Putamen (tissue), 1 donor: ENCODE data around the gene GRK1.

Experiments used
- DNase-seq: peaks from one replicate; pipeline ENCODE4 v3.0.0-alpha.2; 2016; ENCODE audit warnings: low spot score

The GRK1 gene

DNA sequence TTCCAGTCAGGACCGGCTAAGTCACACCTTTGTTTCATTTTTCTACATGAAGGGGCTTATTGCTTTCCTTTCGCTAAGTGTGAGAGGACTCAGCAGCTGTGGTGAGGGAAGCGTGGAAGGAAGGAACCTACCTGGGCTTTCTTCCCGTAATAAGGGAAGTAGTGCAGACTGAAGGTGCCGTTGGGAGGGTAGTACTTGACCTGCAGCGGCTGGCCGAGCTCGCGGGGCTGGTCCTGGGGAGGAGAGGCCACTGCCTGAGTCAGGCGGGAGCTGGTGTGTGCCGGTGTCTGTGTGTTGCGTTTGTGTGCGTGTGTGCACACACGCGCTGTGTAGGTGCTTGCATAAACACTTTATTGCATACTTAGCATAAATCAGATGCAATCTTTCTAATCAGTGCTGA lies 16.7 kb upstream of the GRK1 start:
- DNase-seq: no peak

DNA sequence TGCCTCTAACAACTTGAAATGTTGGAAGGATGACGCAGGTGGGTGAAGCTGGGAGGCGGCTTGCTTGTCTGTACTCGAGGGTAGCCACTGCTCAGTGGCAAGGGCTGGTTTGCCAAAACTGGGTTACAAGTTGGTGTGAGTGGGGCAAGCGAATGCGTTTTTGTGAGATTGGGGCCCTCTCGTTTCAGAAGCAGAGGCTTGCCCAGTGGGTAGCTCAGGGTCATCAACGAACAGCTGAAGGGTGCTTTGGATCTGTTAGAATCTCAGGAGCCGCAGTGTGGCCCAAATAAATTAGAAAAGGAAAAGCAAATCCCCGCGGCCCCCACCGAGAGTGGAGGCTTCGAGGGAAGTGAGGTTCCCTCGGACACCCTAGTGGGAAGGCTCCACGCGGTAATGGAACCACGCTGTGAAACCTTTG lies 16.3 kb upstream of the GRK1 start:
- DNase-seq: no peak

DNA sequence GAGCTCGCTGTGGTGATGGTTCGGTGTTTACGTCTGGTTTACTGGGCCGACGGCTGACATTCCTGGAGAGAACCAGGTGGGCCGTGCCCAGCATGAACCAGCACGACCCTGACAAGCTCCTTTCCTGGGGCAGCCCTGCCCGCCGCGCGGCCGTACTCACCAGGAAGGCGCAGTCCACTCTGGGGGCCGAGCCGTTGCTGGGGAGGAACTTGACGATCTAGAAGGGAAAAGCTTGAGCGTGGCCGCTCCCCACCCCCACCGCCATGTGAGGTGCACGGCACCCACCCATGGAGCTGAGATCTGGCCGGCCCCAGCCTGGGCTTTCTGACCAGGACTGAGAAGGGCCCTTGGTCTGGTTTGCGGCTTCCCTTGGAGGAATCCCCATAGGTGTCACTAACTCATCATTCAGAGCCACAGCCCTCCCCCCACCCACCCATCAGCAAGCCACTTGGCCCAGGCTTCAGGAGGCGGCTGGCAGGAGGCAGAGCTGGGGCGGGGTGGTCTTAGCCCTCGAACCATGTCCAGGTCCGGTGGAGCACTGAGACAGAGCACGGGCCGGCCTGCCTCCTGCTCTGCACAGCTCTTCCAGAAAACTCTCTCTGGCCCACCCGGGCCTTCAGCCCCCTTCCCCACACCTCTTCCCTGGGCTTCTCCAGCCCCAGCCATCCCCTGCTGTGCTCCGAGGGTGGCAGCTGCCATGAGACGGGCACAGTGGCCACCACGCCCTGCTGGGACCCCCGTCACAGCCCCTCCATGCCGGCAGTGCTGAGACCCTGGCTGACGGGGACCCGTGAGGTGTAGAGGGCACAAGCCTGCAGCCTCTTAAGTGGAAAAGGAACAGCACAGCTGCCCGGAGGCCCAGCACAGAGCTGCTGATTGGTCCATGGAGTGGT lies 15.3 kb upstream of the GRK1 start:
- no peak for DNase-seq

DNA sequence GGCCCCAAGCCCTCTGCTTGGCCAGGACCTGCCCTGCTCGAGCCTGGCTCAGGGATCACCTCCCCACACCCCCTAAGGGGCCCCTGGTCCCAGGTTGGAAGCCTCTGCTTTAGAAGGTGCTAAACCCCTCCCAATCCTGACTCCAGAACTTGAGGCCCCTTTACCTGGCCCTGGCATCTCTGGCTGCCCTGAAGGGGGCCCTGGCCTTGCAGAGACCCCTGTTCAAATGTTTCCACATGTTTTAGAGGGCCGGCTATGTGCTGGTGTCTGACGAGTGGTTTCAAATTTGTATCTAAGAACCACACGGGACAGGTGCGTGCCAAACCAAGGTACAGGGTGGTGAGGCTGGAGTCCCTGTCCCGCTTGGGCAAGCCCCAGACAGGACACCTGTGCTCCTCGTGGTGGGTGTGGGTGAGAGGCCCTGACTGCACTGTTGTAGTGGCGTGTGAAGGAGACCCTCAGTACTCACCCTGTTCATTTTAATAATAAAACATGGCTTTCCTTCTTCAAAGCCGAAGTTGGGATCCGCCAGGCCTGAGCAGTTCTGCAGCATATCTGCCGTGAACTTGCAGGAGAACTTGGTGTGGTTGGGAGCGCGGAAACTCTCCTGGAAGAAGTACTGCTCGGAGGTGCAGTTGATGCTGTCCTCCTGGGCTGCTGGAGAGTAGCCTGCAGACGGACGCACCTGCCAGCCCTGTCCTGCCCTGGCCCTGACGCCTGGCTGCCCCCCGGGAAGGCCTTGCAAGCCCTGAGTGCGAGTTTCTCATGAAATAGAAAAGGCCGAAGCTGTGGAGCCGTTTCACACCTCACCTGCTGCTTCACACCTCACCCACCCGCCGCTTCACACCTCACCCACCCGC lies 14.4 kb upstream of the GRK1 start:
- DNase-seq: no peak

DNA sequence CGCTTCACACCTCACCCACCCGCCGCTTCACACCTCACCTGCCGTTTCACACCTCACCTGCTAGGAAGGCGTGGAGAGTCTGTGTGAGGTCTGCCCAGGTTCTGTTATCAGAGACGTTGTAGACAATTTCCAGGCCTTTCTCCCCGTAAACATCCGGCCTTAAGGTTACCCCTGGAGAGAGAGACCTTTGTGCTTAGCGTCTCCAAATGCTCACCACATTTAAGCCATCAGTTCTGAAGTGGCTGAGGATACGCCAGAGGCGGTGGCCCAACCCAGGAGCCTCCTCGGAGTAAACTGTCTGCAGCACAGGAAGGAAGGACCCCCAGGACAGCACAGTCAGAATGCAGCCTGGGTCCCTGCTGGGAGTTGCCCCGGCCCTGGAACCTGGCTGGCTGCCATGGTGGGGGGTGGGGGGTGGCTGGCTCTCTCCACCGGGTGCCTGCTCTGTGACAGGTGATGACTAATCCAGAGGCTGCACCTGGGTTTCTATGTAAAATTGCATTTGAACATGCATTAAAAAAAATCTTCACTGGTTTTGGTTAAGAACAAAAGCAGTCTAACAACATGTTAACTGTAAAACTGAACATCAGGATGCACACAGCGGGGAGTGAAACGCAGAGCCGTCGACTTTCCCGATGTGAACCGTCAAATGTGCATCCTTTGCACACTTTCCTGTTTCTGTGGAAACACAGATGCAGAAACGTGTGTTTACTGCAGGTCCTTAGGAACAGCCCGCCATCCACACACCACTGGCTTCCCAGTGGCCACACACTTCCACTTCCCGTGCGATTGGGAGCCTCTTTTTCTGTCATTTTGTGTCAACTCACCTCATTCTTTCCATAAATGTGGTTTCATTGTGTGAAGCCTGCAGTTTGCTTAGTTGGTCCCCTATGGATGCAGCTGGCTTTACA lies 13.5 kb upstream of the GRK1 start:
- DNase-seq: no peak

DNA sequence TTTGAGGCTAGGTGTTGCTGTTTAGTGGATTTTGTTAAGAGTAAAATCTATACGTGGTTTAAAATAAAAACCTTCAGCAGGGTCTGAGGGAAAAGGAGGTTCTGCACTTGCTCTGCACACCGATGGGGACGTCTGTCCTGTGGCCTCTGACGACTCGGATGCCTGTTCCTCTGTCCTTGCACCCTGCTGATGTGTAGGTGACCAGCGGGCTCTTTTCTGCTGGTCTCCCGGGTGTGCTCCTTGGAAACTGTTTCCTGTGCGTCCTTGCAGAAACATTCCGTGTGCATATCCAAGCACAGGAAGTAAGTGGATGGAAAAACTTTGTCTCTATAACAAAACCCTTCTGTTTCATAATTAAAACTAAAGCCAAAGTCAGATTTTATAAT lies 12.9 kb upstream of the GRK1 start:
- DNase-seq: no peak

DNA sequence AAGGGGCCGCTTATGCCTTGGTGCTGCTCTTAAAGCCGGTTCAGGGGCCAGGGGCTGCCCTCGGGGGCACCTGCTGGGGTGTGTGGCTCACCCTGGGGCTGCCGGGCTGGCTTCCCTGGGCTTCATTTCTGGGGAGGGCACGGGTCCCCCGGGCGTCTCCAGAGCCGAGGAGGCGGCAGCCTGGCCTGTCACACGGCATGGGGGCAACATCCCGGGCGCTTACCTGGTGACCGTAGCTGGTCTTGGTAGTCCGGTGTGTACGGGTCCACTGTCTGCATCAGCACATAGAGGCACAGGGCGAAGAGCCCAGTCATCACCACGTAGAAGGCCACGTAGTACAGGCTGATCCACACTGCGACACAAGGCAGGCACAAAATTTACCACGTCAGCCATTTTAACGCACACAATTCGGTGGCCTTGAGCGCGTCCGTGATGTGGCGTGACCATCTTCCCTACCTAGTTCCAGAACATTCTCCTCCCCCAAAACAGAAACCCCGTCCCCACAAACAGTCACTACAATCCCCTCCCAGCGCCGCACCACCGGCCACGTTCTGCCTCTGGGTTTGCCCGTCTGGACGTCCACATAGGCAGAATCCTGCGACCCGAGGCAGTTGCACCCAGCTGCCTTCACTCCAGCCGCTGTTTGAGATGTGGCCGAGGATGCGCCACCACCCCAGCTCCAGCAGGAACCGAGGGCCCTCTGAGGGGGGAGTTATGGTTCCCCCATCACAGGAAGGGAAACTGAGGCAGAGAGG lies 12.3 kb upstream of the GRK1 start:
- DNase-seq: no peak

DNA sequence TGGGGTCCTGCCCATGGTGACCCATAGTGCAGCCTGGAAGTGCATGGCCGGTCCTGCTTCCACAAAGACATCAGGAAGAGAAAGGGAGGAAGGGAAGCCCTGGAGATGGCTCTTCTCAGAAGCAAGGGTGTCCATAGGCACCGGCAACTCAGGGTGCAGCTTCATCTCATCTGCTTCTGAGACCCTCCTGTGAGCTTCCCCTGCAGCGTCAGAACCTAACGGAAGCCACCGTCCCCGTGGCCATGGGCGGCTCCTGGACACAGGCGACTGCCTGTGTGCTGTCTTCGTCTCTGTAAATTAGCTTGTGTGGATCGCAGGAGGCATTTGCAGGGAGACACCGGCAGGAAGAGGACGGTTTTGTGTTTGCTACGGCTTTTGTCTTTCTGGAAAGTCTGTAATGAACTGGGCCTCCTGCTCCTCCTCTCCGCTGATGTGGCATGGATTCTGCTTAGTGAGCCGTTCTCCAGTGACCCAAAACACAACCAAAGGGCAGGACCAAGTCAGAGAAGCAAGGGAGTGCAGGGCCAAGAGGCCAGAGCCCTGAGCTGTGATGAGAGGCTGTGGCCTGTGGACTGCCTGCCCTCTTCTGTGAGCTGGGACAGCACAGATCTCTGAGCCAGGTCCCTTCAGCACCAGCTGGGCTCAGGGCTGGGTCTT lies 11.5 kb upstream of the GRK1 start:
- no peak for DNase-seq

DNA sequence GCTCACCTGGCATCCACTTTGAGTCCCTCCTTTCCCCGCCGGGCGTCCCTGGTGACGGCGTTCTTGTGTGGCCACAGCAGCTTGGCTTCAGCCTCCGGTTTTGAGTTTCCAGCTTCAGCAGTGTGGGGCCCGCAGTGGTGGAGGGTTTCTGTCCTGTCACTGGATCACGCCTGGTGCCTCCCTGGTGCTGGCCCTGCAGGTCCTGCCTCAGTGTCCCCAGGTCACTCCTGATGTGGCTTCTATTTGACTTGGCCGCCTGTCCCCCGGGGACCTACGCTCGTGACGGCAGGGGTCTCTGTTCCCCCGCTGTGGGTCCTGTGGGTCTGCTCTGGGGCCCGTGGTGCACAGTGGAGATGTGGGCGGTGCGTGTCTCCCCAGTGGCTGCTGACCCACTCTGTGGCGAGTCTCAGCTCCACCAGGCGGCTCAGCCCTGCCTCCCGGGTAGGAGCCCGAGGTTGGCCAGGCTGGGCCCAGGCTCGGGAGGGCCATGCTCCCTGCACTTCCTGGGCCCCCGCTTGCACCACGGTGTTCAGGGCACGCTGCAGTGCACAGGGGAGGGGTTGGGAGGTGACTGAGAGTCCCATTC lies 10.9 kb upstream of the GRK1 start:
- no peak for DNase-seq

DNA sequence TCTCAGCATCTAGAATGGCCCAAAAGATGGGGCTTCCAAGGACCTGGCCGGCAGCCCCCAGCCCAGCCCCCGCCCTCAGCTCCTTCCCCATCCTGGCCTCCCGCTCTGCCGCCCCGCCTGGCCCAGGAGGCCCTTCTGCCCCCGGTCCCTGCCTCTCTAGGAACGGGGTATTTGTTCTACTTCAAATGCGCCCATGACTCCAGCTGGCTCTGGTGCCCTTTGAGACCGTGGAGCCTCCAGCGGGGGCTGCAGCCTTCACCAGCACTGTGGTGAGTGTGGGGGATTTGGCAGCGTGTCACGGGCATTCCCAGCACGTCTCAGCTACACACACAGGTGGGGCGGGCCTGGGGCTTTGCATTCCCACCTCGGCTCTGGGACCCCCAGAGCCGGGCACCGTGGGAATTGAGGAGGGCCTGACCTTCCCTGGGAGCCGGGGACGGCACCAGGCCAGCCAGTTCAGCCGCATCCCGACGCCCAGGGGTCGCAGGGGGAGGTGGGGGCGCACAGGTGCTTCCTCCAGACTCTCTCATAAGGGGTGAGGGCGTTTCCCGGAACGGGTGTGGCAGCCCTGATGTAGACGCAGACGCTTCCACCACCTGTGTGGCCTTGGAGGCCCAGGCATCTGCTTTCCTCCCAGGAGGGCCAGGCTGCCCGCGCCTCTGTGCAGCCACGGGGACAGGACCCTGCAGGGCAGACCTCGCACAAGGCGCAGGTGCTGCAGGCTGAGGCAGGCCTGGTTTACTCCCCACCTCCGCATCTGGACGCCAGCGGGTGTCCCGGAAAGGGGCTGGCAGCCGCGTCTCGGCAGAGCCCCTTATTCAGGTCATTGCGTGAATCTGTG lies 10.0 kb upstream of the GRK1 start:
- no peak for DNase-seq

DNA sequence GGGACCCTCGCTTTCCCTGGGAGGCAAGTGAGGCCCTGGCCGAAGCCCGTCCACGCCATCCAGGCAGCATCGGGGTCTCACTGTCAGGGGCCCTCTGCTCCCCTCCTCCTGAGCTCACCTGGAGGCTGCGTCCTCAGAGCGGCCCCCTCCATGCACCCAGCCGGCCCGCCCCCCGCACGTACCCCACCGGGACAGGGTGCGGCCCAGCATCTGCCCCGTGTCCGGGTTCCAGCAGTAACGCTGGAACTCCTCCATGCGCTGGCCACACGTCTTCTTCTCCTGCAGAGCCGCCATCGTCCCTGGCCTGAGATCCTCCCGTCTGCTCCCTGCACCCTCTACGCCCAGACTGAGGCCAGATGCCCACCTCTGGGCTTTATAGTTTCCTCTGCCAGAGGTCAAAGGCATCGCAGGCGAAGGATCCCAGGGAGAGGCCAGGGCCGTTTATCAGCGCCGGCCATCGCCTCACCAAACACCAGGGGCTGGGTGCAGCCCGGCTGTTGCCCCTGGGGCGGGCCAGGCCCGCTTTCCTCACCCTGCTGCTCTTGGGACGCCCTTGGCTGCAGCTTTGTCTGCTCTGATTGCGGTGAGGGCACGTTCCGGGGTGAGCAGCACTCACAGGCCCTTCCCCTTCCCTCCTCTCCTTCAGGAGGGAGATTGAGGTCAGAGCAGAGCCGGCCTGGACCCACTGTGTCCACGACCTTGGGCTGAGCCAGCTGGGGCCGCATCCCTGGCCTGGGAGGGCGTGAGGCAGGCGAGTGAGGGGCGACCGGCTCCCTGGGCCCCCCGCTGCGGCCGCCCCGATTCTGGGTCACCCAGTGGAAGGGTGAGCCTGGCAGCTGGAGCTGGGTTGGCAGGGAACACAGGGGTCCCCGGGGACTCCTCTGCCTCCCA lies 8.9 kb upstream of the GRK1 start, which contains the start of gene ATP4B:
TSS of gene ATP4B (minus strand) at position 348 of the 891 bp plus-strand sequence. CDS start at position 294, 54 bp downstream.
- DNase-seq: no peak

DNA sequence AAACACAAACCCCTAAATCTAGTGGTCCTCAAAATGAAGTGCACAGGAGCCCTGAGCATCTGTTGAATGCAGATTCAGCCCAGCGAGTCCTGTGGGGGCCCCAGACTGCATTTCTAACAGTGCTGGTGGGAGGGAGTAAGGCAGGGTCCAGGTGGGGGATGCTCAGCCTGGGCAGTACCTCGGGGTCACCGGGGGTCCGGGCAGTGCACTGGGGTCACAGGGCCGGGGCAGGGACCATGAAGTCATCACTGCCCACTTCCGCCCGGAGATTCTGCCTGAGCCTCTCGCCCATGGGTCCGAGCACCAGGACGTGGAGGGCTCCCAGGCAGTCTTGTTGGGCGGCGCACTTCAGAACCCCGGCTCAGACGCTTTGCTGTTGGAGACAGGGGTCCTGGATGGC lies 8.2 kb upstream of the GRK1 start:
- no peak for DNase-seq

DNA sequence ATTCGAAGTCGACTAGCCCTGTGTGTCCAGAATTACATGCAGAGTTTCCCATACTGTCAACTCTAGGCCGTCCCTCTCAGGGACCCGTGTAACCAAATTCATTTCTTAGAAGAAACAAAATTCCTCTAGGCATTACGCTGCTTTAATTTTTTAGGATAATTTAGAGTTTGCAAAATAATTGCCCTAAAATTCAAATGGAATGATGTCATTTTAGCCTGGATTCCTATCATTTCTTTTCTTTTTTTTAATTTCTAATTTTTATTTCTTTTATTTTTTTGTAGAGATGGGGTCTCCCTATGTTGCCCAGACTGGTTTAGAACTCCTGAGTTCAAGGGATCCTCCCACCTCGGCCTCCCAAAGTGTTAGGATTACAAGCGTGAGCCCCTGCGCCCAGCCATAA lies 7.7 kb upstream of the GRK1 start:
- DNase-seq: no peak

DNA sequence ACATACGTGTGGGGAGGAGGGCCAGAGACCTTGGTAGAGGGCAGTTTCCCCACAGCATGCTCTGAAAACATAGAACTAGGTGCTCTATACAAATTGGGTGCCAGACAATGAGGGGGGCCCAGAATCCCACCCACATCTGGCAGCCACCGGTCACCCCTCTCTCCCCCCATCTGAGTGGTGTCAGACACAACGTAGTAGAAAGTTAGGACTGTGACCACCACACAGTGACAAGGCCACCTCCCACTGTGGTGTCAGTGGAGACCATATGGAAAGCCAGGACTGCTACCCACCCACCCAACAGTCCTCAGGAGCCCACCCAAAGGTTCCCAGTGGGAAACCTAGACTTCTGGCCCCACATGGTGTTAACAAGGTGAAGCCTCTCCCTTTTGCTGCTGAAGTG lies 7.0 kb upstream of the GRK1 start:
- no peak for DNase-seq

DNA sequence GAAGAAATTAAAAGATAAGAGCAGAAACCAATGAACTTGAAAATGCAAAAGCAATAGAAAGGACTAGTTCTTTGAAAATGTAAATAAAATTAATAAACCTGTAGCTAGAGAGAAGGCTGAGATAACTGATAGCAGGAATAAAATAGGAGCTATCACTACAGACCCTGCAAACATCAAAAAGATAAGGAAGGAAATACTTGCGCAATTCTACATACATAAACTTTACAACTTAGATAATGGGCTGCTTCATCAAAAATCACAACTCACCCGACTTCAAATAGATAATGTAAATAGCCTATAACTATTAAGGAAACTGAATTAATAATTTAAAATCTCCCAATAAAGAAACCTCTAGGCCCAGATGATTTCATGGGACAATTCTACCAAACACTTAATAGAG lies 5.5 kb upstream of the GRK1 start:
- no peak for DNase-seq

DNA sequence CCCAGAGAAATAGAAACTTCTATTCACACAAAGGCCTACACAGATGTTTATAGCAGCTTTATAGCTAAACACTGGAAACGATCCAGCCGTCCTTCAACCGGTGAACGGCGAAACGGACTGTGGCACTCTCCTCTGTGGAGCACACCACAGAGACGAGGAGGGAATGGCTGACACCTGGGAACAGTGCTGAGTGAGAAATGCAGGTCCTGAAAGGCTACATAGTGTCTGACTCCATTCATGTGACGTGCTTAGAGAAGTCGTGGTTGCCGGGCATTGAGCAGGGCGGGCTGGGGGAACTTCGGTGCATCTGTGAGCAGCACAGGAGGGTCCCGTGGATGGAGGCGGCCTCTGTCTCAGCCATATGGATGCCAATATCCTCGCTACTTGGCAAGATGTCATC lies 3.1 kb upstream of the GRK1 start:
- no peak for DNase-seq

DNA sequence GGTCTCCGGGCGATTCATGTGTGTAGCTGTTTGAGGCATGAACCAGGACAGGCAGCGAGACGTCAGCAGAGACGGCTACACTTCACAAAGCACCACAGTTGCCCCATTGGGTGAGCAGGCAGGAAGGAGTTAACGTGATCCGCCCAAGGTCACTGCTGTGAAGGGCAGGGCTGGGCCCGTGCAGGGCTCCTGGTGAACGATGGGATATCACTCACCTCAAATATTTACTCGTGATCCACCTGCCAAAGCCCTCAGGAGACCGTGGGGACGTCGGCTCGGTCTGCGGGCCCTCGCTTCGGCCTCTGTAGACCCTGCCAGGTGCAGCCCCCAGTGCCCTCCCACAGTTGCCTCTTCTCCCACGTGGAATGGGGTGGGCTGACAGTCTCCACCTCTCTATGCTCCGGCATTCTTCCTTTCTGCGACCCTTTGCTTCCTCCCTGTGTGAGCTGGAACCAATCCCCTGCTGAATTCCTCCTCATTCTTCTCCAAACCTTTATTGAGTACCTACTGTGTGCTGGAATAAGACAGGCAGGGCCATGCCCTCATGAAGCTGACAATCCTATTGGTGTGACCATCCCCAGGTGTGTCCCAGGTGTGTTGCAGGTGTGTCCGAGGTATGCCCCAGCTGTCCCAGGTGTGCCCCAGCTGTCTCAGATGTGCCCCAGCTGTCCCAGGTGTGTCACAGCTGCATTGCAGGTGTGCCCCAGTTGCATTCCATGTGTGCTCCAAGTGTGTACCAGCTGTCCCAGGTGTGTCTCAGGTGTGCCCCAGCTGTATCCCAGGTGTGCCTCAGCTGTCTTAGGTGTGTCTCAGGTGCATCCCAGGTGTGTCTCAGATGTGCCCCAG lies 2.0 kb upstream of the GRK1 start:
- no peak for DNase-seq
